AG04450 (cell line): Measurements from ENCODE around the gene ZFP92. TPM values are rescaled to one million over a fixed set of nuclear protein-coding genes. Genes with fewer than 3 reads are reported as not detected.

Experiments
- CTCF ChIA-PET: fragments of 300-600, 350-600 bp; formaldehyde crosslinking; extraction: SDS; loops from one replicate; lab custom pipeline; 2022; ENCODE audit warnings: antibody characterized with exemption, inconsistent platforms; lab: Charles Lee
- POLR2A ChIA-PET: fragments of 350-600 bp; formaldehyde crosslinking; extraction: SDS; loops from one replicate; lab custom pipeline; 2021; ENCODE audit warnings: antibody characterized with exemption, inconsistent platforms; lab: Yijun Ruan, JAX
- DNase-seq: peaks from one replicate; pipeline ENCODE4 v3.0.0-alpha.2; 2011; ENCODE audit warnings: low read depth, low spot score
- H3K27ac ChIP-seq: one replicate; pipeline ENCODE4 v1.5.1; 2012; ENCODE audit warnings: low read depth, low read length, control low read depth
- H3K27me3 ChIP-seq: one replicate; pipeline ENCODE4 v1.6.0; 2012; ENCODE audit warnings: low read length; ENCODE audit not compliant: control insufficient read depth, insufficient read depth
- H3K4me3 ChIP-seq: 2 replicates; pipeline ENCODE4 v1.5.1; 2011; ENCODE audit warnings: mild to moderate bottlenecking, low read depth, low read length, control low read depth
- H3K9me3 ChIP-seq: 2 replicates; pipeline ENCODE4 v1.5.1; 2012; ENCODE audit warnings: low read length; ENCODE audit not compliant: control insufficient read depth, insufficient read depth
- polyA plus RNA-seq: library from polyadenylated mRNA; depleted of rRNA; stranded (reverse); fragments of >200 nt; gene quantifications from 2 replicates; pipeline ENCODE4 v1.2.3, GENCODE V29; 2011
- TF ChIP-seq, protein P1 (sequence below): IDR thresholded peaks from 2 replicates; pipeline ENCODE4 v1.5.1; 2011; ENCODE audit warnings: low read depth, low read length, control low read depth, inconsistent platforms

The ZFP92 gene
- polyA plus RNA-seq, 1 experiment = 0.02 TPM

DNA sequence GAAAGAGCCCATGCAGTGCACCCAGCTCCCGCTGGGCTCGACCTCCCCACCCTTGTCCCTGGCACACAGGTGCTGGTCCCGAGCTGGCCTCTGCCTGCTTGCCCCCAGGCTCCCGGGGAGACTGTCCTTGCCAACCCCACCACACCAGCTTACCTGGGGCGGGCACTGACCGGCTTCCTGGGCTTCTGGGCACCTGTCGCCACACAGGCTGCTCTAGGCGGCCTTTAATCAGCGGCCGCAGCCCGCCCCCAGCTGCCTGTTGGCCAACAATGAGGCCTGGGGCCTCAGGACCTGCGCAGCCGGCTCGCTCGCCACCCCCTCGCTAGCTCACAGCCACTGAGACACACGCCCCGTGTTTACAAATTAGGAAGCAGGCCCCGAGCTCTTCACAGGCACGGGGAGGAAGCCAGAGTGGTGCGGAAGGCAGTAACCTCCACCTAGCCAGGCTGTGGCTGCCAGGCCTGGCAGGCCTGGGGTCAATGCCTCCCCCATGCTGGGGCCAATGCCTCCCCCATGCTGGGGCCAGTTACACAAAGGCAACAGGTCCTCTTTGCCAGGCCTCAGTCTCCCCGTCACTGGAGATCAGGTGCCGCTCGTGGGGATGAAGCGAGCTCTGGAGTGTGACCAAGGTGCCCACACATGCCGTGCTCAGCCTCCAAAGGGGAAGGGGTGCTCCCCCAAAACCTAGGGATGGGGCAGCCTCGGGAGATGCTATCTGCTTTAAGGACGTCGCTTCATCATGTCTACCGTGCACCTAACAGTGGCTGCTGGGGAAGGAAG, 34.8 kb downstream of the ZFP92 start, which contains the start of gene TREX2:
Gene TREX2 (minus strand): TSS at position 201 of the 780 bp plus-strand sequence. CDS start 626 bp downstream, outside the sequence.
- no peaks in the 10 kb centered on the region for H3K27me3 ChIP-seq
- POLR2A ChIA-PET = no interaction called here
- TF ChIP-seq, protein P1, sequence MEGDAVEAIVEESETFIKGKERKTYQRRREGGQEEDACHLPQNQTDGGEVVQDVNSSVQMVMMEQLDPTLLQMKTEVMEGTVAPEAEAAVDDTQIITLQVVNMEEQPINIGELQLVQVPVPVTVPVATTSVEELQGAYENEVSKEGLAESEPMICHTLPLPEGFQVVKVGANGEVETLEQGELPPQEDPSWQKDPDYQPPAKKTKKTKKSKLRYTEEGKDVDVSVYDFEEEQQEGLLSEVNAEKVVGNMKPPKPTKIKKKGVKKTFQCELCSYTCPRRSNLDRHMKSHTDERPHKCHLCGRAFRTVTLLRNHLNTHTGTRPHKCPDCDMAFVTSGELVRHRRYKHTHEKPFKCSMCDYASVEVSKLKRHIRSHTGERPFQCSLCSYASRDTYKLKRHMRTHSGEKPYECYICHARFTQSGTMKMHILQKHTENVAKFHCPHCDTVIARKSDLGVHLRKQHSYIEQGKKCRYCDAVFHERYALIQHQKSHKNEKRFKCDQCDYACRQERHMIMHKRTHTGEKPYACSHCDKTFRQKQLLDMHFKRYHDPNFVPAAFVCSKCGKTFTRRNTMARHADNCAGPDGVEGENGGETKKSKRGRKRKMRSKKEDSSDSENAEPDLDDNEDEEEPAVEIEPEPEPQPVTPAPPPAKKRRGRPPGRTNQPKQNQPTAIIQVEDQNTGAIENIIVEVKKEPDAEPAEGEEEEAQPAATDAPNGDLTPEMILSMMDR = no peak
- DNase-seq = no peak
- CTCF ChIA-PET = no interaction called here
- H3K4me3 ChIP-seq = no peak within 1 kb of the TSS
- H3K27ac ChIP-seq = no peak within 1 kb of the TSS
- no peaks in the 10 kb centered on the region for H3K9me3 ChIP-seq

DNA sequence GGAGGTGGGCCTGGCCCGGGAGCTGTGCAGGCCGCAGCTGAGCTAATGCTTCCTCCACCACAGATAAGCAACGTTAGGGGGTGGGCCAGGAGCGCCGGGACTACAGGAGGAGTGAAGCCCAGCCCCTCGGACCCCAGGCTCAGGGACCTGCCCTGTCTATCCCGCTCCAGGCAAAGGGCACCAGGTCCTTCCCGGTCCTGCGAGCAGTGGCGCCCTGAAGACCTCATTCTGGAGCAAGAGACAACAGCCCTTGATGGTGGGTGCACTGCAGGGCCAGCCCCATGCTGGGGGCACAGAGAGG, 35.3 kb downstream of the ZFP92 start:
- ChIA-PET CTCF (no interaction called here), POLR2A (no interaction called here)
- Histone ChIP-seq H3K9me3 (no peaks in the 10 kb centered on the region), H3K4me3 (no peak overlapping the region), H3K27me3 (no peaks in the 10 kb centered on the region), H3K27ac (no peak overlapping the region)
- DNase-seq = no peak
- TF ChIP-seq, protein P1 = no peak

DNA sequence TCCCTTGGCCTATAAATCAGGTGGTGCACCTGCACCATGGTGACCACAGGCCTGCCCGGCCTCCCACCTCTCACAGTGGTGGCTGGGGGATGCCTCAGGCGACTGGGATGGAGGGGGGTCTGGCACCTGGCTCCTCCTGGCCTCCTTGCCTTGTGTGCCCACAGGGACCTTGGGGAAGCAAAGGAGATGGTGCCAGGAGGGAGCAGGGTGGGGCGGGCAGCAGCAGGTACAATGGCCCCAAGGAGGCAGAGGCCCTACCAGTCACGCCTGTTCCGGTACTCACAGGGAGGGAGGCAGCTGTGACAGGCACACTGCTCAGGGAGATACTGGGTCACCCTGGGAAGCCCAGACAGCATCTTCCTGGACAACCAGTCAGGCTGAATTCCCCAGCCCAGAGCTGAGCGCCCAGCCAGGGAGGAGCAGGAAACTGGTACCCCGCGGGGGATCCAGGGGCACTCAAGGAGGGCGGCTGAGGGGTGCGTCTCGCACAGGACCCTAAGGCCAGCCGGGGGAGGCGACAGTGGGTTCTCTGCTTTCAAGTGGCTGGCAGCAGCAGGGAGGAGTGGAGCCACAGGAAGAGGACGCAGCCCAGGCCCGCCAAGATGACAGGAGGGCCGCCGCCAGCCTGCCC, 35.8 kb downstream of the ZFP92 start:
- CTCF ChIA-PET = no interaction called here
- DNase-seq = no peak

DNA sequence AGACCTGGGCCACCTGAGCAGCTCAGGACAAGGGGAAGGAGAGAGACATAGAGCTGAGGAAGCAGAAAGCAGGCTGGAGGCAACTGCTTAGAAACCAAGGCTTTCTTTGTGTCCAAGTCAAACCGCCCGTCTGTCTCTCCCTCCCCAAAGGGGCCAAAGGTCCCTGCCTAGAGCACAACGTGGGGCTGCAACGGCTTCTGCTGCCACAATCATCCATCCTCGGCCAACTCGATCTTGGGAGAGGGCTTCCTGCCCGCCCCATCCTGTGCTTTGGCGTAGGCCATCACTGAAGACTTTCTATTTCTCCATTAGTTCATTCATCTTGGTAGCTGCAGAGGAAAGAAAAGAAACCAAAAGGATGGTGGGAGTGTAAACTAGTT, 36.3 kb downstream of the ZFP92 start:
- DNase-seq = no peak
- TF ChIP-seq, protein P1 = no peak
- ChIA-PET POLR2A (no interaction called here), CTCF (no interaction called here)
- Histone ChIP-seq H3K27me3 (no peaks in the 10 kb centered on the region), H3K27ac (no peak overlapping the region), H3K9me3 (no peaks in the 10 kb centered on the region), H3K4me3 (no peak overlapping the region)

More for the DNA sequence above, 35.8 kb downstream of the ZFP92 start:
- TF ChIP-seq, protein P1 = no peak
- POLR2A ChIA-PET = no interaction called here
- Histone ChIP-seq H3K27ac (no peak overlapping the region), H3K9me3 (no peaks in the 10 kb centered on the region), H3K4me3 (no peak overlapping the region), H3K27me3 (no peaks in the 10 kb centered on the region)

DNA sequence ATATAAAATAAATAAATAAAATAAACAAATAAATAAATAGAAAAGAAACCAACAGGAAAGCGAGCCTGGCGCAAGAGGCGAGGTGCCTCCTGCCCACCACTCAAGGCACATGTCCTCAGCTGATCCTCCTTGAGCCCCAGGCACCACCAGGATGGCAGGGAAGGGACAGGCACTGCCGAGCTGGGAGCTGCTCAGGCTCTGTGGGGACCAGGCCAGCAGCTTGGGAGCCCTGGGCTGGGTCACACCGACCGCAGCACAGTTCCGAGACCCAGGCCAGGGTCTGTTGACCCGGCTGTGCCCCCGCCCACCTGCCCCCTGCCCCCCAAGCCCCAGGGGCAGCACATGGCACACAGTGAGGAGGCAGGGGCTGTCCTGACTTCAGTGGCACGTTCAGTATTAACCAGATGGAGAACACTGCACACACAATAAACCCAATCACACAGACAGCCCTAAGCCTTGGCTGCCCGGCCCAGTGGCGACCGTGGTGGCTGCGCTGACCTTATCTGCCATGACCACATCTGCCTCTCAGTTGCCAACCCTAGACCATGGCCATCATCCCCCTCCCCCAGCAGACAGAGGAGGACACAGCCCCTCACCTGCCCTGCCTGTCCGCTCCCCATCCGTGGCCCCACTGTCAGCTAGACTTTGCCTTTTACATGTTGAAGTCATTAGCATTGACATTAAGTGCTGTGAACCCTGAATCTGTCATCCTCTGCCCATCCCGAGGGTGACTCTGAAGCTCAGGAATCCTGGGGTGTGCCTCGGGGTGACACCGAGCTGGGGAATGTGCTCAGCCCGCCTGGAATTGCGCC, 37.5 kb downstream of the ZFP92 start:
- TF ChIP-seq, protein P1 = no peak
- CTCF ChIA-PET = no interaction called here
- DNase-seq = no peak

More for the DNA sequence above, 37.5 kb downstream of the ZFP92 start:
- Histone ChIP-seq H3K9me3 (no peaks in the 10 kb centered on the region), H3K4me3 (no peak overlapping the region), H3K27me3 (no peaks in the 10 kb centered on the region), H3K27ac (no peak overlapping the region)
- POLR2A ChIA-PET = no interaction called here
